HG03558 (cell line): Measurements from ENCODE around the gene WDR90.

Experiments used
- ATAC-seq: cut with Tn5 transposase; IDR thresholded peaks from one replicate; pipeline ENCODE4 v1.9.1; 2021; ENCODE audit warnings: moderate number of reproducible peaks; ENCODE audit not compliant: unreplicated experiment; ENCODE audit errors: extremely low read depth

Gene WDR90

GRCh38 chr16:658679-659571 is 9.8 kb downstream of the WDR90 start:
- no peak for ATAC-seq

- no peak for ATAC-seq
These were observed 10.5 kb downstream of the WDR90 start for GRCh38 chr16:659618-660017.

GRCh38 chr16:660132-660458 is 10.9 kb downstream of the WDR90 start:
- ATAC-seq: no peak

- ATAC-seq: no peak
These were observed 11.5 kb downstream of the WDR90 start for GRCh38 chr16:660459-661183.

- ATAC-seq: no peak
These were observed 12.1 kb downstream of the WDR90 start for GRCh38 chr16:661184-661821.

- no peak for ATAC-seq
These were observed 12.9 kb downstream of the WDR90 start for GRCh38 chr16:662095-662494.

- ATAC-seq: no peak
These were observed 13.4 kb downstream of the WDR90 start for GRCh38 chr16:662597-662996.

- ATAC-seq: no peak
These were observed 17.4 kb downstream of the WDR90 start for GRCh38 chr16:666572-666971.

- no peak for ATAC-seq
These were observed 18.1 kb downstream of the WDR90 start for GRCh38 chr16:667113-667779.

GRCh38 chr16:667780-668518 is 18.8 kb downstream of the WDR90 start, which contains the start of gene RHOT2:
Gene RHOT2, plus strand, starts transcription at chr16:668132. Its CDS starts 68 bp downstream, at chr16:668200.
- peak; percentile 57 for ATAC-seq

GRCh38 chr16:668519-669171 is 19.5 kb downstream of the WDR90 start:
- ATAC-seq: no peak

GRCh38 chr16:669666-670065 is 20.5 kb downstream of the WDR90 start:
- ATAC-seq: no peak

- no peak for ATAC-seq
These were observed 21.6 kb downstream of the WDR90 start for GRCh38 chr16:670485-671352.

- no peak for ATAC-seq
These were observed 22.4 kb downstream of the WDR90 start for GRCh38 chr16:671353-672131.

GRCh38 chr16:672371-672770 is 23.2 kb downstream of the WDR90 start:
- no peak for ATAC-seq

GRCh38 chr16:672851-673250 is 23.7 kb downstream of the WDR90 start:
- ATAC-seq: no peak

- no peak for ATAC-seq
These were observed 24.3 kb downstream of the WDR90 start for GRCh38 chr16:673399-673991.
